GM20000 (cell line): ENCODE measurements around the gene ALDH8A1.

Source experiments
- DNase-seq: peaks from one replicate; pipeline ENCODE4 v3.0.0; 2012; ENCODE audit warnings: low spot score
- CTCF ChIP-seq: IDR thresholded peaks from 2 replicates; pipeline ENCODE4 v1.5.1; 2012; ENCODE audit warnings: mild to moderate bottlenecking, control low read depth; ENCODE audit errors: extremely low read depth, missing control alignments

The ALDH8A1 gene

DNA sequence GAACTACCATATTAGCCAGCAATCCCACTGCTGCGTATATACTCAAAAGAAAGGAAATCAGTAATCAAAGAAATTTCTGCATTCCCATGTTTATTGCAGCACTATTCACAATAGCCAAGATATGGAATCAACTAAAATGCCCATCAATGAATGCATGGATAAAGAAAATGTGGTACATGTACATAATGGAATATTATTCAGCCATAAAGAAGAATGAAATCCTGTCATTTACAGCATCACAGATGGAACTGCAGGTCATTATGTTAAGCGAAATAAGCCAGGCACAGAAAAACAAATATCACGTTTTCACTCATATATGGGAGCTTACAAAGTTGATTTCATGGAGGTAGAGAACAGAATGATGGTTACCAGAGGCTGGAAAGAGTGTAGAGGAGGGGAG lies 65.1 kb downstream of the ALDH8A1 start:
- DNase-seq = no peak
- no peak for TF ChIP-seq CTCF

GRCh38 chr6:134883314-134883713 lies 66.6 kb downstream of the ALDH8A1 start:
- TF ChIP-seq CTCF = no peak
- no peak for DNase-seq

GRCh38 chr6:134882426-134883038 lies 67.4 kb downstream of the ALDH8A1 start:
- peak; percentile 41 for DNase-seq
- TF ChIP-seq CTCF = peak; percentile 83

GRCh38 chr6:134880487-134881190 lies 69.3 kb downstream of the ALDH8A1 start:
- DNase-seq = no peak

DNA sequence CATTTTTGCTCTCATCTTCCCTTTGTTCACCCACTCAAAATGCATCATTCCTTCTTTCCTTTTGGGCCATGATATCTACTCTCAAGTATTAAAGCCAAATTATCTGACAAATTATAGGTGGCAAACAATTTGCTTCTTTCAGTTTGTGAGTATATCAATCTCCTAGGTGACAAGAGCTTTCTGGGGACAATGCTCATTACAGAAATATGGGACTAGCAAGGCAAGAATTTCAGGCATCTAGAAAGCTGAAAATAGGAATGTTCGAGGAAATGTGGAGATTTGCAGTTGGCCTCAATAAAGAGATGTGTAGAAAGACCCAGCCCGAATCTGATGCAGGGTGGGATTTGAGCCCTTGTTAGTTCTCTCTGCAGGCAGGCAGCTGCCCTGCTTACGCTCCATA lies 71.8 kb downstream of the ALDH8A1 start:
- no peak for TF ChIP-seq CTCF
- DNase-seq = no peak

More at GRCh38 chr6:134880487-134881190, 69.3 kb downstream of the ALDH8A1 start:
- TF ChIP-seq CTCF = no peak

DNA sequence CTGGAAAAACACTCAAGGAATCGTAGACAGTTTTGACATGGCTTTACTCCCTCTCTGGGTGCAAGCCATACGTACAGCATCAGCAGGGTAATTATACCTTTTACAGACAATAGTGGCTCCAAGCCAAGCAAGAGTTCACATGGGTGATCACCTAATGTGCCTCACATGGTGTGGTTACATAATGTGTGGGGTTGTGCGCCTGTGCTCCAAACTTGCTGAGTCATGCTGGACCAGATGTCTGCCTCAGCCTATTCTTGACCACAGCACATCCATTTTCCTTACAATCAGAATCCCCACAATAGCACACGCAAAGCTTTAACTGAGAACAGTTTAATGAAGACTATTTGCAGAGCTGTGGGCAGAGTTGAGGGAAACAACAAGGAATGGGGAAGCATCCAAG lies 74.5 kb downstream of the ALDH8A1 start:
- no peak for DNase-seq
- TF ChIP-seq CTCF = no peak

GRCh38 chr6:134873500-134874388 lies 76.2 kb downstream of the ALDH8A1 start:
- DNase-seq = no peak
- TF ChIP-seq CTCF = no peak
